ENCODE data around the gene RAG1. TPM values are rescaled to one million over a fixed set of nuclear protein-coding genes. Genes with fewer than 3 reads are reported as not detected.

RAG1 gene
- polyA plus RNA-seq, 2 of the 4 experiments (the other 2 are of a cell fraction): 0.18 to 0.43 TPM

- DNase-seq (ENCODE audit: low read depth in 1 of 2, low spot score in 1 of 2) (no peak), FAIRE-seq (no peak), ATAC-seq (no peak)
- 2% methylated on average over 2 of the region's 2 CpGs for WGBS (ENCODE audit: missing lambda C conversion rate)
- ChIA-PET CTCF (interaction anchor here (1.3 kb wide), 1 partner anchor 165 kb away, joined by 4 read pairs; no protein-coding TSS in a partner anchor), POLR2A (no interaction called here)
- Histone ChIP-seq H3K4me2 (no peak overlapping the region), H3K4me1 (no peaks in the 10 kb centered on the region), H3K9me3 (0 out of 3 replicates have a peak, but pooled peaks cover 3% of the 10 kb centered on the region), H3K4me3 (no peak overlapping the region), H3K27ac (no peak overlapping the region)
- TF ChIP-seq ZFP36 (IDR thresholded peaks at IDR 0.05; ENCODE audit: borderline replicate concordance, partially characterized antibody): peak; percentile 59
- TF ChIP-seq RARB (CRISPR knock-in tag; IDR thresholded peaks at IDR 0.05): no peak
These were observed 13.7 kb downstream of the RAG1 start for GRCh38 chr11:36581536-36581935.

- POLR2A ChIA-PET: no interaction called here
- Histone ChIP-seq H3K27ac (no peak overlapping the region), H3K9me3 (0 out of 3 replicates have a peak, but pooled peaks cover 3% of the 10 kb centered on the region), H3K4me1 (no peaks in the 10 kb centered on the region), H3K4me3 (no peak overlapping the region), H3K4me2 (no peak overlapping the region)
- DNase-seq (ENCODE audit: low read depth in 1 of 2, low spot score in 1 of 2) (no peak), FAIRE-seq (no peak), ATAC-seq (no peak)
- TF ChIP-seq CEBPB (IDR thresholded peaks at IDR 0.05) (no peak), ZFP36 (IDR thresholded peaks at IDR 0.05; ENCODE audit: borderline replicate concordance, partially characterized antibody) (no peak), POLR2AphosphoS2 (conservative IDR thresholded peaks at IDR 0.05; ENCODE audit: low read length) (no peak), JUNB (IDR thresholded peaks at IDR 0.05) (no peak)
- 5% methylated on average over 3 of the region's 3 CpGs for WGBS (ENCODE audit: missing lambda C conversion rate)
- CTCF ChIA-PET: interaction anchor here (1.0 kb wide), 1 partner anchor 20 kb away, joined by 3 read pairs; no protein-coding TSS in a partner anchor
These were observed 15.9 kb downstream of the RAG1 start for GRCh38 chr11:36583667-36584066.

GRCh38 chr11:36586543-36586942, 18.7 kb downstream of the RAG1 start:
- H3K4me3 ChIP-seq: no peak overlapping the region
- POLR2A ChIA-PET: interaction anchor here (0.7 kb wide), 1 partner anchor 209 kb away, joined by 3 read pairs; no protein-coding TSS in a partner anchor
- FAIRE-seq (no peak), ATAC-seq (no peak), DNase-seq (ENCODE audit: low read depth in 1 of 2, low spot score in 1 of 2) (no peak)
- no peak for TF ChIP-seq E2F6 (IDR thresholded peaks at IDR 0.05; ENCODE audit: borderline replicate concordance, low read depth)
- TF ChIP-seq BCL3 (IDR thresholded peaks at IDR 0.05): no peak
- no peak for TF ChIP-seq RCOR1 (IDR thresholded peaks at IDR 0.05; ENCODE audit: low read depth, low read length)
- TF ChIP-seq NR3C1 (IDR thresholded peaks at IDR 0.05): no peak
- TF ChIP-seq BHLHE40 (IDR thresholded peaks at IDR 0.05; ENCODE audit: low read depth, low read length): no peak
- TF ChIP-seq ZFP36 (IDR thresholded peaks at IDR 0.05; ENCODE audit: borderline replicate concordance, partially characterized antibody): no peak
- no peak for TF ChIP-seq SREBF2 (IDR thresholded peaks at IDR 0.05)
- no peak for TF ChIP-seq HMGXB4 (CRISPR knock-in tag; IDR thresholded peaks at IDR 0.05; ENCODE audit: borderline replicate concordance)
- TF ChIP-seq USF2 (IDR thresholded peaks at IDR 0.05): no peak
- no peak for TF ChIP-seq MAX (IDR thresholded peaks at IDR 0.05)
- no peak for TF ChIP-seq PBX3 (IDR thresholded peaks at IDR 0.05)
- no peak for TF ChIP-seq ZC3H11A (IDR thresholded peaks at IDR 0.05)
- TF ChIP-seq RARB (CRISPR knock-in tag; IDR thresholded peaks at IDR 0.05): no peak
- no peak for TF ChIP-seq MYC (IDR thresholded peaks at IDR 0.05; ENCODE audit: borderline replicate concordance, low read length)
- TF ChIP-seq HES2 (IDR thresholded peaks at IDR 0.05): no peak
- TF ChIP-seq FOSB (CRISPR knock-in tag; IDR thresholded peaks at IDR 0.05): no peak
- TF ChIP-seq CHD2 (IDR thresholded peaks at IDR 0.05; ENCODE audit: low read length, partially characterized antibody): no peak
- no peak for TF ChIP-seq KDM1A (IDR thresholded peaks at IDR 0.05; ENCODE audit: low read depth)
- no peak for TF ChIP-seq RFX5 (IDR thresholded peaks at IDR 0.05)
- no peak for TF ChIP-seq CEBPB (IDR thresholded peaks at IDR 0.05)
- no peak overlapping the region for H3K4me2 ChIP-seq
- H3K27ac ChIP-seq: no peak overlapping the region
- no peaks in the 10 kb centered on the region for H3K9me3 ChIP-seq
- H3K4me1 ChIP-seq: no peaks in the 10 kb centered on the region
- CTCF ChIA-PET: interaction anchor here (1.8 to 2.1 kb wide), 2 partner anchors 22 to 160 kb away, joined by 4 to 7 read pairs; no protein-coding TSS in a partner anchor
